Colonic mucosa (tissue), 4 donors: ENCODE data around the gene TRIM50. TPM values are rescaled to one million over a fixed set of nuclear protein-coding genes. Genes with fewer than 3 reads are reported as not detected.
"Not testable (repeated sequence)": the region's sequence is repeated elsewhere in the genome, so short reads cannot be mapped to it uniquely, and the experiment has no call there.

Experiments
- DNase-seq: peaks from one replicate; pipeline ENCODE4 v3.0.0-alpha.2; 2020
- H3K27ac ChIP-seq: fragments of 200-600 bp; one replicate; pipeline ENCODE4 v1.8.0; 2021
- H3K27me3 ChIP-seq: fragments of 200-600 bp; one replicate; pipeline ENCODE4 v1.8.0; 2021
- H3K36me3 ChIP-seq: fragments of 200-600 bp; one replicate; pipeline ENCODE4 v1.8.0; 2021
- H3K4me1 ChIP-seq: fragments of 200-600 bp; one replicate; pipeline ENCODE4 v1.8.0; 2021; ENCODE audit warnings: mild to moderate bottlenecking
- H3K4me3 ChIP-seq: fragments of 200-600 bp; one replicate; pipeline ENCODE4 v1.8.0; 2021
- H3K9ac ChIP-seq, 2 donors: one replicate each; pipeline ENCODE4 v1.7.0; 2013; ENCODE audit warnings: control low read depth in 2 of 2, low read depth in 2 of 2, low read length in 2 of 2
- H3K9me3 ChIP-seq: fragments of 200-600 bp; one replicate; pipeline ENCODE4 v1.8.0; 2021
- intact Hi-C: fragments of 100-400 bp; cut with DNase I; formaldehyde crosslinking; loops from one replicate; pipeline ENCODE4 v1.14.1; 2022
- total RNA-seq, 2 donors: library from RNA; stranded (reverse); fragmentation: NEBNext Ultra II Directional in 1 of 2; extraction: Animal tissue kit (Norgen Biotek cat#: 25700) in 1 of 2; gene quantifications; one replicate each; pipeline ENCODE4 v1.2.1, GENCODE V29; 2021
- TF ChIP-seq, protein P1 (sequence below): fragments of 200-600 bp; IDR thresholded peaks from one replicate; pipeline ENCODE4 v1.8.0; 2022; ENCODE audit warnings: antibody characterized with exemption, mild to moderate bottlenecking
- donor health status: healthy.
- donor health status: DM: no; HTN: no; CAD: no.
- donor health status: DM: no; HTN: no; CAD: no.

TRIM50 gene
- total RNA-seq, 2 donors from 2014 or later, result not detected

DNA sequence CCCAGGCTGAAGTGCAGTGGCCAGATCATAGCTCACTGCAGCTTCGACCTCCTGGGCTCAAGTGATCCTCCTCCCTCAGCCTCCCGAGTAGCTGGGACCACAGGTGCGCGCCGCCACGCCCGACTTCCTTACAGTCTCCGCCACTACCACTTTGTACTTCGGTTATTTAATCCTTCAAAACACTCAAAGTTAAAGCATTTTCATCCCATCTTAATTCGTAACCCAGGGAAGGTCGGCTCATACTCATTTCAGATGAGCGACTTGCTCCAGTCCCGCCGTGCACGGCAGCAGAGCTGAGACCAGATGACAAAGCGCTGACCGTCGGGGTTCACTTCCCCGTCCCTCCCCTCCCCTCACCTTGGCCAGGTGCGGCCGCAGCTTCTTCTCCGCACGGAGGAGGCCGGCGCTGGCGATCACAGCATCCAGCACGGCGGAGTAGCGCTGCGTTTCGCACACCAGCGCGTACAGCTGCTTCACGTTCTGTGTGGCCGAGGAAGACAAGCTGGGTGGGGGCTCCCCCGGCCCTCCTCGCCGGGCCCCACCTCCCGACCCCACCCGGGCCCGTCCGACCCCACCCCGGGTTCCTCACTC, 19.7 kb downstream of the TRIM50 start:
- no peaks in the 10 kb centered on the region for H3K36me3 ChIP-seq
- no peaks in the 10 kb centered on the region for H3K9me3 ChIP-seq
- DNase-seq, result no peak
- H3K4me3 ChIP-seq, result peak overlapping the region; percentile 79
- TF ChIP-seq, protein P1, sequence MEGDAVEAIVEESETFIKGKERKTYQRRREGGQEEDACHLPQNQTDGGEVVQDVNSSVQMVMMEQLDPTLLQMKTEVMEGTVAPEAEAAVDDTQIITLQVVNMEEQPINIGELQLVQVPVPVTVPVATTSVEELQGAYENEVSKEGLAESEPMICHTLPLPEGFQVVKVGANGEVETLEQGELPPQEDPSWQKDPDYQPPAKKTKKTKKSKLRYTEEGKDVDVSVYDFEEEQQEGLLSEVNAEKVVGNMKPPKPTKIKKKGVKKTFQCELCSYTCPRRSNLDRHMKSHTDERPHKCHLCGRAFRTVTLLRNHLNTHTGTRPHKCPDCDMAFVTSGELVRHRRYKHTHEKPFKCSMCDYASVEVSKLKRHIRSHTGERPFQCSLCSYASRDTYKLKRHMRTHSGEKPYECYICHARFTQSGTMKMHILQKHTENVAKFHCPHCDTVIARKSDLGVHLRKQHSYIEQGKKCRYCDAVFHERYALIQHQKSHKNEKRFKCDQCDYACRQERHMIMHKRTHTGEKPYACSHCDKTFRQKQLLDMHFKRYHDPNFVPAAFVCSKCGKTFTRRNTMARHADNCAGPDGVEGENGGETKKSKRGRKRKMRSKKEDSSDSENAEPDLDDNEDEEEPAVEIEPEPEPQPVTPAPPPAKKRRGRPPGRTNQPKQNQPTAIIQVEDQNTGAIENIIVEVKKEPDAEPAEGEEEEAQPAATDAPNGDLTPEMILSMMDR, result no peak
- H3K27me3 ChIP-seq, result no peaks in the 10 kb centered on the region
- intact Hi-C loops, result no loop called here
- H3K4me1 ChIP-seq, result peaks cover 4% of the 10 kb centered on the region
- peak overlapping the region; percentile 58 to 68 for H3K9ac ChIP-seq
- H3K27ac ChIP-seq, result peak overlapping the region; percentile 52

DNA sequence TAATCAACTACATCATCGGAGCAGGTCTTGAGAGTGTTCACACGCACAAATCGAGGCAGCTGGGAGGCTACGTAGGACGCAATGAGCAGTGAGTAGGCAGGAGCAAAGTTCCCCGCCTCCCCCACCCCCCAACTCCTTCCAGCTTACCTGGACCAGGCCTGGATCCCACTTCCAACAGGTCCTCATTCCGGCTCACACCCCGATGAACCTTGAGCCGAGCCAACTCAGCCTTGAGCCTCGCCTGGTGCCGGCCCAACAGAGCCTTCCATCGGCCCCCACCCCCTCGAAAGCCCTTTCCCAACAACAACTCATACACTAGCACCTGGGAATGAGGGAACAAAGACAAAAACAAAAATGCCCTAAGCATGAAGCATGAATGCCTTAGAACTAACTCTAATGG, 20.4 kb downstream of the TRIM50 start:
- Histone ChIP-seq H3K9me3 (no peaks in the 10 kb centered on the region), H3K9ac (no peak overlapping the region), H3K27me3 (no peaks in the 10 kb centered on the region), H3K36me3 (no peaks in the 10 kb centered on the region), H3K27ac (no peak overlapping the region), H3K4me1 (peaks cover 4% of the 10 kb centered on the region), H3K4me3 (no peak overlapping the region)
- DNase-seq, result no peak
- TF ChIP-seq, protein P1, result no peak
- intact Hi-C loops, result no loop called here

DNA sequence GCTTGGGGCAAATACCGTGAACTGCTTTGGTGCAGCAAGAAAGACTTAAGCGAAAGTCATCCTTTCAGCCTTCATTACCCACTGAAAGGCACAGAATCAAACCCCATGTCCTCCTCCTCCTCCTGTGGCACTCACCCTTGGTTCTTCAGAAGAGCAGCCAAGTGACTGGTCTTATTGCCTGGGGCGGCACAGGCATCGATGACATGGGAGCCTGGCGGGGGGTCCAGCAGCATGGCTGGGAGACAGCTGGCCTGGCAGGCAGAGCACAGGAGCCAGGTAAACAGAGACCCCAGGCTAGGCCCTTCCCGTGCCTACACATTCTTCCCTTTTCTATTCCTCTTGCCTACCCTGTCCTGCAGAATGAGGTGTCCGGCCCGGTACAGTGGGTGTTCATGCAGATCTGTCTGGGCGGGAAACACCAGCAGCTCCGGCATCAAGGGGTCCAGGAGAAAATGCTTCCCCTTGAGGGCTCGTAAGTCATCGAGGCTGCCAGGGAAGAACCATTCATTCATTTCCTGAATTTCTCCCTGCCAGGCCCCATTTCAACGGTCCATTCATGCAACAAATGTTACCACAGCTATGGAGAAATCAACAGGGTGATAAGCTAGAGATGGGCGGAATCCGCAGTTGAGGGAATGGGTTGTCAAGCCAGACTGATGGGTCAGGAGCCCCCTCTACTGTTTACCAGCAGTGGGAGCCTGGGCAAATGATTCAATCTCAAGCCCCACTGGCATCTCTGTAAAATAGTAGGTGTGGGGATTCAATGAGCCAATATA, 23.1 kb downstream of the TRIM50 start:
- H3K9me3 ChIP-seq, H3K27ac ChIP-seq, DNase-seq, H3K36me3 ChIP-seq, H3K9ac ChIP-seq, intact Hi-C loops, H3K4me3 ChIP-seq, H3K4me1 ChIP-seq, H3K27me3 ChIP-seq: not testable (repeated sequence)

DNA sequence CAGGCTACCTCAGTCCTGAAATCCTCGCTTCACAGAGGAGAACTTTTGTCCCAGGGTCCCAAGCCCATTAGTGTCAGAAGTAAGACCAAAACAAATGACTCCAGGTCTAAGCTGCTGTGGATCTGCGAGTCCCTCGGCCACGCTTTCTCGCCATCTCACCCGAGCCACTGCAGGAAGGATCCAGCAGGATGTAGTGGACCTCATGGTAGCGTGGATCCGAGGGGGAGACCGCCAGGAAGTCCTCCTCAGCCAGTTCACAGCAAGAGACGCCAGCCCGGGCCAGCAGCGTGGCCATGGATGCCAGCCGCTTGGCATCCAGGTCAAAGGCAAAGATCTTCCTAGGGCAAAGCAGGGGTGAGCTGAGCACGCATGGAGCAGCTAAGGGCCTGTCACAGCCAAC, 23.8 kb downstream of the TRIM50 start:
- no peak overlapping the region for H3K4me3 ChIP-seq
- intact Hi-C loops, result no loop called here
- H3K9ac ChIP-seq, result no peak overlapping the region
- H3K4me1 ChIP-seq, result peaks cover 3% of the 10 kb centered on the region
- TF ChIP-seq, protein P1, result no peak
- H3K27me3 ChIP-seq, result no peaks in the 10 kb centered on the region
- no peaks in the 10 kb centered on the region for H3K36me3 ChIP-seq
- no peak for DNase-seq
- no peaks in the 10 kb centered on the region for H3K9me3 ChIP-seq
- no peak overlapping the region for H3K27ac ChIP-seq

DNA sequence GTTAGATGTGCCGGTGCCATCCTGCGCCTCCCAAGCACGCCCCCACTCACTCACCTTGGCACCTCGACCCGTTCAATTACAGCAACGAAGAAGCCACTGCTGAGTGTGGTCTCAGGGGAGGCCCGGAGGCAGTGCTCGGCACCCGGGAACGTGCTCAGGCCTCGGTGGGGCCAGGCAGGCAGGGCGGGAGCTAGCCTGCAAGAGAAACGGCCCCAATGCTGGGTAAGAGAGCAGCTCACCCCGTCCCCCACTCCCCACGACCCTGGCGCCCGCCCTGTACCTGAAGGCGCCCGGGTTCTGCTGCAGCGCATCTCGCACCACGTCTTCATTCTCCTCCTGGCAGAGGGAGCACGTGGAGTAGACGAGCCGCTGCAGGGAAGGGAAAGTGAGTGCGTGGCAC, 24.3 kb downstream of the TRIM50 start:
- TF ChIP-seq, protein P1, result no peak
- no peaks in the 10 kb centered on the region for H3K9me3 ChIP-seq
- H3K4me3 ChIP-seq, result no peak overlapping the region
- no peak overlapping the region for H3K9ac ChIP-seq
- DNase-seq, result no peak
- no peaks in the 10 kb centered on the region for H3K4me1 ChIP-seq
- no peak overlapping the region for H3K27ac ChIP-seq
- intact Hi-C loops, result no loop called here
- H3K36me3 ChIP-seq, result no peaks in the 10 kb centered on the region
- H3K27me3 ChIP-seq, result no peaks in the 10 kb centered on the region

DNA sequence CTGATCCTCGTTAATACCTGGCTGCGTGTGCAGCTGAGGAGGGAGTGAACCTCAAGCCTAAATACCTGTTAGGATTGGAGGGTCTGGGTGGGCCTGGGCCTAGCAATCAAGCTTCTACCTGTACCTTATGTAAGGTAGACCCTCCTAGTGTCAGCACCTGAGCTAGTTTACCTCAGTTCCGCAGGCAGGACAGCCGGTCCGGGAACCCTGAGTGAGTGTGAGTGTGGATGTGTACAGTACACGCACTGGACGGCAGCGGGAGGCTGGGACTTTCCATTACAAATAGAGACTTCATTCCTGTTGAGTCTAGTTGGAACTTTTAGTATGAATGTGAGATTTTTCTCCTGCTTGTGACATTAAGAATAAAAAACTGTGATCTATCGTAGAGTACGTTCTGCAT, 25.0 kb downstream of the TRIM50 start:
- DNase-seq, H3K36me3 ChIP-seq, H3K9me3 ChIP-seq, intact Hi-C loops, H3K4me3 ChIP-seq, H3K27me3 ChIP-seq, H3K9ac ChIP-seq, H3K4me1 ChIP-seq, H3K27ac ChIP-seq: not testable (repeated sequence)

DNA sequence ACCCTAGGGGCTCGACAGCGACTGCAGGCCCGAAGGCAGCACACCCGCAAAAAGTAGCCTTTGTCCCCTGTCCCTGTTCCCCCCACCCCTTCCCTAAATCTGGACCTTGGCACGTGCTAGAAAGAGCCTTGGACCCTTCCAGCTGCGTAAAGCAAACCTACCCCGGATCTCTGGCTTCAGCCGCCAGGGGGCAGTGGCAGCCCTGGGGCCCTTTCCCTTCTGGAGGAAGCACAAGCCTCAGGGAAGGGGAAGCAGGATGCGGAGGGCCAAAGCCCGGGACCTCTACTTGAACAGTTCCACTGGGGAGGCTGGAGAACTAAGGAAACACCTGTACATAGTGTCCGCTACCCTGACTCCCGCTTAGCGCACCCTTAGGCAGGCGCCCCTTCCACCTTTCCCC, 26.8 kb downstream of the TRIM50 start:
- H3K4me1 ChIP-seq, H3K9me3 ChIP-seq, H3K27me3 ChIP-seq, DNase-seq, H3K9ac ChIP-seq, intact Hi-C loops, H3K27ac ChIP-seq, H3K4me3 ChIP-seq, H3K36me3 ChIP-seq: not testable (repeated sequence)

DNA sequence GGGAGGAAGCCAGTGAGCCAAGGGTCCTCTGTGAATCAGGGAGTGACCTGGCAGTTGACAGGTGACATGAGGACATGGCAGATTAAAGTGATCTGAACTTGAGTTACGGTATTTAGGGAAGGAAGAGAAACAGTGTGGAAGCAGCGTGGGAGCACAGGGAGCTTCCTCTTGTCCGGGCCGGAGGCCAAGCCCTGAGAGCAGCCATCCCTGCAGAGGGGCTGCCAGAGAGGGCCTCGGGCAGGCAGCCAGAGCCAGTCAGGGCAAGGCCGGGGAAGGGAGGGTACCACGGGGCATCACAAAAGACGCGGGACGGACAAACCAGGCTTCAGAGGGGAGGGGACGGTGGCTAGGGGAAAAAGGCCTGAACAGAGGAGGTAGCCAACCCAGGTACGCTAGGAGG, 28.1 kb downstream of the TRIM50 start:
- intact Hi-C loops, H3K36me3 ChIP-seq, H3K9ac ChIP-seq, H3K4me1 ChIP-seq, DNase-seq, H3K9me3 ChIP-seq, H3K4me3 ChIP-seq, H3K27ac ChIP-seq, H3K27me3 ChIP-seq: not testable (repeated sequence)

DNA sequence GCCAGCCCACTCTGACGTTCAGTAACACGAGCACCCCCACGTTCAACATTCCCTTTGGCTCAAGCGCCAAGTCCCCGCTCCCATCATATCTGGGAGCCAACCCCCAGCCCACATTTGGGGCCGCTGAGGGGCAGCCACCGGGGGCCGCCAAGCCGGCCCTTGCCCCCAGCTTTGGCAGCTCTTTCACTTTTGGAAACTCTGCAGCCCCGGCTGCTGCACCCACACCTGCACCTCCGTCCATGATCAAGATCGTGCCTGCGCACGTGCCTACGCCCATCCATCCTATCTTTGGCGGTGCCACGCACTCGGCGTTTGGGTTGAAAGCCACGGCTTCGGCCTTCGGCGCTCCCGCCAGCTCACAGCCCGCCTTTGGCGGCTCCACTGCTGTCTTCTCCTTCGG, 30.2 kb downstream of the TRIM50 start:
- H3K9ac ChIP-seq, DNase-seq, H3K4me1 ChIP-seq, intact Hi-C loops, H3K36me3 ChIP-seq, H3K9me3 ChIP-seq, H3K27ac ChIP-seq, H3K27me3 ChIP-seq, H3K4me3 ChIP-seq: not testable (repeated sequence)

DNA sequence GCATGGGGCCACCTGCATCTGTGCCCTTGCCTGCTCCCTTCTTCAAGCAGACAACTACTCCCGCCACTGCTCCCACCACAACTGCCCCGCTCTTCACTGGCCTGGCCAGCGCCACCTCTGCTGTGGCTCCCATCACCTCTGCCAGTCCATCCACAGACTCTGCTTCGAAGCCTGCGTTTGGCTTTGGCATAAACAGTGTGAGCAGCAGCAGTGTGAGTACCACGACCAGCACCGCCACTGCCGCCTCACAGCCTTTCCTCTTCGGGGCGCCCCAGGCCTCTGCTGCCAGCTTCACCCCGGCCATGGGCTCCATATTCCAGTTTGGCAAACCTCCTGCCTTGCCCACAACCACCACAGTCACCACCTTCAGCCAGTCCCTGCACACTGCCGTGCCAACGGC, 30.6 kb downstream of the TRIM50 start:
- DNase-seq, H3K4me1 ChIP-seq: not testable (repeated sequence)

More for the DNA sequence above, 30.6 kb downstream of the TRIM50 start:
- H3K27me3 ChIP-seq, H3K27ac ChIP-seq, intact Hi-C loops, H3K4me3 ChIP-seq, H3K9ac ChIP-seq, H3K9me3 ChIP-seq, H3K36me3 ChIP-seq: not testable (repeated sequence)
